ENCODE data around the gene WWP2.
"Not testable (repeated sequence)": the region's sequence is repeated elsewhere in the genome, so short reads cannot be mapped to it uniquely, and the experiment has no call there.

DNA sequence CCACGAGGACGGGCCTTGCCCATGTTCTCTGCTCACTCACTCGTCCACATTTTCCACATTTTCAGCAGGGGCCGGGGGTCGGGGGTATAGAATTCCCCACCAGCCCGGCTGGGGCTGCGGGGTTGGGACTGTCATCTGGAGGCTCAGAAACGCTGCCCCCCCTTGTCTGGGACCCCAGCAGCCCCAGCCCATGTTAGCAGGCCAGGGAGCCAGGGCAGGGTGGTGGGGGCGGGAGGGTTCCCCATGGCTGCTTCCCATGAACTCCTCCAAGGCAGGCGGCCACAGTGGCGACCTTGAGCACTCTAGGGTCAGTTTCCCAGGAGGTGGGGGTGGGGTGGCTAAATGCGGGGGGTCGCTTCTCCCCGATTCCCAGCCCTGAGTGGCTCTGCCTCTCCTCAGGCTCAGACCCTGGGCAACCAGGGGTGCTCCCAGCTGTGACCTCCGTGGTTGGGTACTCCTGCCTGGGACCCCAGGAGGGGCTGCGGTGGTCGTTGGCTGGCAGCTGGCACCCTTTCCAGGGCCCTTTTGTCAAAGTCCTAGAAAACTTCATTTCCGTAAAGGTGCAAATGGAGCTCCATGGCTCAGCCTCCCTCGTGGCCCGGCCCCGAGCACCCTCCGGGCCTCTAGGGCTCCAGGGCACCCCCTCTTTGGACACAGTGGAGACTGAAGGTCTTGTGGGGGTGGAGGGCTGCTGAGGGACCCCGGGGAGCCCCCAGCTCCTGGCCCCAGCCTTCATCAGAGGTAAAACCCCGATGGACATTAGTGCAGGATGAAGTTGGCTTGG lies 190.6 kb downstream of the WWP2 start:
- TF ChIP-seq, protein P1, sequence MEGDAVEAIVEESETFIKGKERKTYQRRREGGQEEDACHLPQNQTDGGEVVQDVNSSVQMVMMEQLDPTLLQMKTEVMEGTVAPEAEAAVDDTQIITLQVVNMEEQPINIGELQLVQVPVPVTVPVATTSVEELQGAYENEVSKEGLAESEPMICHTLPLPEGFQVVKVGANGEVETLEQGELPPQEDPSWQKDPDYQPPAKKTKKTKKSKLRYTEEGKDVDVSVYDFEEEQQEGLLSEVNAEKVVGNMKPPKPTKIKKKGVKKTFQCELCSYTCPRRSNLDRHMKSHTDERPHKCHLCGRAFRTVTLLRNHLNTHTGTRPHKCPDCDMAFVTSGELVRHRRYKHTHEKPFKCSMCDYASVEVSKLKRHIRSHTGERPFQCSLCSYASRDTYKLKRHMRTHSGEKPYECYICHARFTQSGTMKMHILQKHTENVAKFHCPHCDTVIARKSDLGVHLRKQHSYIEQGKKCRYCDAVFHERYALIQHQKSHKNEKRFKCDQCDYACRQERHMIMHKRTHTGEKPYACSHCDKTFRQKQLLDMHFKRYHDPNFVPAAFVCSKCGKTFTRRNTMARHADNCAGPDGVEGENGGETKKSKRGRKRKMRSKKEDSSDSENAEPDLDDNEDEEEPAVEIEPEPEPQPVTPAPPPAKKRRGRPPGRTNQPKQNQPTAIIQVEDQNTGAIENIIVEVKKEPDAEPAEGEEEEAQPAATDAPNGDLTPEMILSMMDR (IDR thresholded peaks at IDR 0.05; ENCODE audit: extremely low read depth in 1 of 2, insufficient read depth in 1 of 2, low read depth in 1 of 2, low read length in 2 of 2) = not testable (repeated sequence)
- not testable (repeated sequence) for TF ChIP-seq POLR2A, MYC (IDR thresholded peaks at IDR 0.05; ENCODE audit: low read depth, low read length)

Data from endothelial cell of umbilical vein (primary cell).